Esophagus muscularis mucosa (tissue), 4 donors: ENCODE data around the gene KCNAB2. TPM values are rescaled to one million over a fixed set of nuclear protein-coding genes. Genes with fewer than 3 reads are reported as not detected.

ENCODE experiments used
- DNase-seq: peaks from one replicate; pipeline ENCODE4 v3.0.0-alpha.2; 2017; ENCODE audit errors: extremely low spot score
- H3K27ac ChIP-seq, 4 donors: fragments of 200-600 bp; sonication (generic); replicated peaks in 1 of 4; 1 replicate in 3 of 4; 2 replicates in 1 of 4; pipeline ENCODE4 v1.5.1; 2016 to 2019; ENCODE audit warnings: mild to moderate bottlenecking in 1 of 4
- H3K27me3 ChIP-seq, 4 donors: fragments of 200-600 bp; sonication (generic); one replicate each; pipeline versions ENCODE4 v1.5.1 to v1.6.0; 2016 to 2019
- H3K36me3 ChIP-seq, 4 donors: fragments of 200-600 bp; sonication (generic); one replicate each; pipeline ENCODE4 v1.5.1; 2016 to 2019
- H3K4me1 ChIP-seq, 4 donors: fragments of 200-600 bp; sonication (generic); one replicate each; pipeline ENCODE4 v1.5.1; 2016 to 2019
- H3K4me3 ChIP-seq, 4 donors: fragments of 200-600 bp; sonication (generic); 1 replicate in 2 of 4; 2 replicates in 2 of 4; pipeline ENCODE4 v1.5.1; 2016 to 2019; ENCODE audit warnings: mild to moderate bottlenecking in 4 of 4, moderate library complexity in 1 of 4
- H3K9me3 ChIP-seq, 4 donors: fragments of 200-600 bp; sonication (generic); 1 replicate in 3 of 4; 2 replicates in 1 of 4; pipeline ENCODE4 v1.5.1; 2016 to 2019
- EP300 ChIP-seq: sonication (generic); formaldehyde crosslinking; IDR thresholded peaks from one replicate; pipeline ENCODE4 v1.6.1; 2017; ENCODE audit warnings: antibody characterized with exemption
- POLR2A ChIP-seq: fragments of 450-650 bp; IDR thresholded peaks from one replicate; pipeline ENCODE4 v1.6.1; 2017; ENCODE audit warnings: antibody characterized with exemption, moderate library complexity, mild to moderate bottlenecking, low read depth
- POLR2AphosphoS5 ChIP-seq, 2 donors: sonication (generic); formaldehyde crosslinking; IDR thresholded peaks; one replicate each; pipeline ENCODE4 v1.6.1; 2017; ENCODE audit warnings: antibody characterized with exemption in 2 of 2
- WGBS: methylation state at CpG from one replicate; pipeline ENCODE4 v1.1.5; 2018; 5-methylcytosine and 5-hydroxymethylcytosine counted together
- intact Hi-C: fragments of 100-400 bp; cut with DNase I; formaldehyde crosslinking; loops from one replicate; pipeline ENCODE4 v1.15.1; 2023
- total RNA-seq, 4 donors: library from RNA; depleted of rRNA; stranded (reverse); fragments of >200 nt; gene quantifications; one replicate each; pipeline versions ENCODE4 v1.1.0 to v1.2.1, GENCODE V29; 2016
- TF ChIP-seq, protein P1 (sequence below), 3 experiments: fragments of 200-600 bp in 2 of 3; fragments of 450-650 bp in 1 of 3; sonication (generic) in 2 of 3; IDR thresholded peaks; one replicate each; pipeline ENCODE4 v1.5.1; 2017 to 2019; ENCODE audit warnings: antibody characterized with exemption in 3 of 3, mild to moderate bottlenecking in 2 of 3, moderate library complexity in 1 of 3

The KCNAB2 gene
- total RNA-seq, 4 donors from 2014 or later: 10.4 to 19.3 (median 13.2) TPM

DNA sequence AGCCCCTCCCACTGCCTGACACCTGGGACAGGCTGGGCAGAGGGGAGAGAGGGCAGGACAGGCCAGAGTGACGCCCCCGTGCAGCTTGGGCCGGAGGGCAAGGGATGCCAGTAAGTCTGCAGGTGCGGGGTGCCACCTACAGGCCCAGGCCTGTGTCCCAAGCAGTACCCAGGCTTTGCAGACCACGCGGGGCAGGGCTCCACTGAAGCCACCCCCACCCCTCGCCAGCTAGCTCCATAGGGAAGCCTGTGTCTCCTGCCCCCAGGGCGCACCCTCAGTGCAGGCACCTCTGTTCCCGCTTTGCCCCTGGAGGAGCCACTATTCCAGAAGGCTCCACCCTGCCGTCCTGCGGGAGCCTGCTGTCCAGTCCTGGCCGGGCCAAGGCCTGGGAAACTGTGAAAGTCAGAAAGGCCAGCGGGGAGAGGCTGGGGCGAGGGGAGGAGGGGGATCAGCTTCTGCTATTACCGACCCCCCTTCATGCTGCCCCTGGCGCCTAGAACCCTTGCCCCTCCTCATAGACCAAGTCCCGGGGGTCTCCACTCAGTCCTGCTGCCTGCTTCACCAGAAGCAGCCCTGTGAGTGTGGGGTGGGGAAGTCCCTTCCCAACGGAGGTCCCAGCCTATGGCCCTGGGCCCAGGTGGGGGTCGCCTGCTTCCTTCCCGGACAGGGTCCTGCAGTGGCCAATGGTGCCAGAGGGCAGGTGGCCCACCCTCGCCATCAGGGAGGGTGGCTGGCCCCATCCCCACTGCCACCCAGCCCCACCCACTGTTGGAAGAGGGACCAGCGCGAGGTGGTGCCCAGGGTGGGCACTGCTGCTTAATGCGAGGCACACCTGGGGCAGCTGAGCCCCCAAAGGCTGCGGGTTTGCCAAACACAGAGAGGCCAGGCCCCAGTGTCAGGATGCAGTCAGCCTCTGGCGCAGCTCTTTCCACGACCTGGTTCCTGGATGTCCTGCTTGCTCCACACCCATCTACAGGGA, 54.4 kb downstream of the KCNAB2 start:
- 72% methylated on average over 20 of the region's 27 CpGs for WGBS
- Histone ChIP-seq H3K36me3 (peaks cover 0 to 12% (median 1%) of the 10 kb centered on the region in 4 donors), H3K27ac (no peak overlapping the region), H3K4me1 (peaks cover 0 to 10% (median 6%) of the 10 kb centered on the region in 4 donors), H3K9me3 (no peaks in the 10 kb centered on the region), H3K4me3 (no peak overlapping the region), H3K27me3 (peaks cover 0 to 56% (median 3%) of the 10 kb centered on the region in 4 donors)
- DNase-seq: no peak
- intact Hi-C loops: no loop called here
- TF ChIP-seq POLR2A: no peak
- no peak for TF ChIP-seq POLR2AphosphoS5 (IDR thresholded peaks at IDR 0.05)
- no peak for TF ChIP-seq EP300
- TF ChIP-seq, protein P1, sequence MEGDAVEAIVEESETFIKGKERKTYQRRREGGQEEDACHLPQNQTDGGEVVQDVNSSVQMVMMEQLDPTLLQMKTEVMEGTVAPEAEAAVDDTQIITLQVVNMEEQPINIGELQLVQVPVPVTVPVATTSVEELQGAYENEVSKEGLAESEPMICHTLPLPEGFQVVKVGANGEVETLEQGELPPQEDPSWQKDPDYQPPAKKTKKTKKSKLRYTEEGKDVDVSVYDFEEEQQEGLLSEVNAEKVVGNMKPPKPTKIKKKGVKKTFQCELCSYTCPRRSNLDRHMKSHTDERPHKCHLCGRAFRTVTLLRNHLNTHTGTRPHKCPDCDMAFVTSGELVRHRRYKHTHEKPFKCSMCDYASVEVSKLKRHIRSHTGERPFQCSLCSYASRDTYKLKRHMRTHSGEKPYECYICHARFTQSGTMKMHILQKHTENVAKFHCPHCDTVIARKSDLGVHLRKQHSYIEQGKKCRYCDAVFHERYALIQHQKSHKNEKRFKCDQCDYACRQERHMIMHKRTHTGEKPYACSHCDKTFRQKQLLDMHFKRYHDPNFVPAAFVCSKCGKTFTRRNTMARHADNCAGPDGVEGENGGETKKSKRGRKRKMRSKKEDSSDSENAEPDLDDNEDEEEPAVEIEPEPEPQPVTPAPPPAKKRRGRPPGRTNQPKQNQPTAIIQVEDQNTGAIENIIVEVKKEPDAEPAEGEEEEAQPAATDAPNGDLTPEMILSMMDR (IDR thresholded peaks at IDR 0.05): no peak

DNA sequence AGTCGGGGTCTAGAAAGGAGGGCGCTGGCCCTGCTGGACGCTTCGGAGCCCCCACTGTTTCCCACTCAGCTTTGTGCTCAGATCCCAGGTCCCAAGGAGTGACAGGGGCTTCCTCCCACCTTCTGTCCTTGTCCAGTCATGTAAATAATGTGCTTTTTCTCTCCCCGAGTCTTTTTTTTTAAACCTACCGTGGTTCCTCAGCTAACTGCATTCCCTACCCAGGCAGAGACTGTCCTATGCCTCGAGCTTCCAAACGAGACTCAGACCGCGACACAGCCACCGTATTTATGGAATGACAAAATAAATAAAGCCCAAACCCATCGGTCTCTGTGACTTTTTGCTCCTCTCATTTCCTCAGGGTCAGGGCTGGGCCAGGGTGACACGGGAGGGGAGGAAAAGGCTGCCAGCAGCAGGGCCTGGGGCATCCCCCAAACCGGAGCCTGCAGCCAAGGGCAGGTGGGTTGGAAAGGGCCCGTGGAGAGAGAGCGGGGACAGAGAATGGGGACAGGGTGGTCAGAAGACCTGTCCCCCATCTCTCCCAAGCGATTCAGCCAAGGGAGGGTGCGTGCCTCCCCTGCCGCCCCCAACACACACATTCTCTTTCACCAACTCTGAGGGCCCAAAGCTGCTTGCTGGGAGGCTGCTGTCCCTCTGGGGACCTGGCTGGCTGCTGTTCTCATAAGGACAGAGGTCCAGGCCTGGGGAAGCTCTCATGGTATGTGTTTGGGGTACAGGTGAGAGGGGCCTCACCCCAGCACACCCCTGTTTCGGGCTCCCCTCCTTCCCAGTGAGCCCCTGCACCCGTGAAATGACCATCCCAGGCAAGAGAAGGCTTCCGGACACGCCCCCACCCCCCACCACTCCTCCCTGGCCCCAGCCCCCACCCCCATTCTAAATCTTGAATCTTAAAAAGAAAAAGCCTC, 55.4 kb downstream of the KCNAB2 start:
- Histone ChIP-seq H3K4me1 (peaks cover 0 to 10% (median 6%) of the 10 kb centered on the region in 4 donors), H3K4me3 (no peak overlapping the region), H3K36me3 (peaks cover 0 to 11% (median 0%) of the 10 kb centered on the region in 4 donors), H3K27me3 (peaks cover 0 to 67% (median 3%) of the 10 kb centered on the region in 4 donors), H3K9me3 (no peaks in the 10 kb centered on the region), H3K27ac (no peak overlapping the region)
- DNase-seq: no peak
- WGBS: 52% methylated on average over 23 of the region's 23 CpGs
- intact Hi-C loops: no loop called here
- TF ChIP-seq POLR2AphosphoS5 (IDR thresholded peaks at IDR 0.05) (no peak), EP300 (no peak), POLR2A (no peak)

DNA sequence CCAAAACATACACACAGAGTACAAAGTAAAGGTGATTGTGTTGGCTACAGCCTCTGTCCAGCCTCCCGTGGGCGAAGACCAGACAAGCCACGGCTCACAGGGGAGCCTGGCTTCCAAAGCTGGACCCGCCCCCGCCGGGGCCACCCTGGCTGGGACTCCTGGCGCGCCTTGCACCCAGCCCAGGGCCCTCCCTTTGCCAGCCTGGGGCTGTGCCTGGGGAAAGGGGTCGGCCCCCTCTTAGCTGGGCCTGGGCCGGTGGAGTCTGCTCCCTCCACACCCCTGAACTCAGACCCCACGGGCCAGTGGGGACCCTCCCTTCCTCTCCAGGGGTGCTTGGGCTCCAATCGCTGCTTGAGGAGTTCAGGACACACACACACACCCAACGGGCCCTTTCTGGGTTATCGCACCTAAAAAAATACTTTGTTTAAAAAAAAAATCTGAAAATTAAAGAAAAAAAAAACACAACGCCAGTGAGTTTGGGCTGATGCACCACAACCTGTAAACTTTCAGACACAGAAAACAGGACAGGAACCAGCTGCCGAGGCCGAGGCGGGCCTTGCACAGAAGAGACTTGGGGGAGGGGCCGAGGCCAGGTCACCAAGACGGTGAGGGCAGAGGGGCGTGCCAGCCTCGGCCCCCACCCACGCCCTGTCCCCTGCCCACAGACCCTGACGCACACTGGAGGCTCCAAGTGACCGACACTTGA, 56.3 kb downstream of the KCNAB2 start:
- intact Hi-C loops: no loop called here
- peaks cover 0 to 72% (median 3%) of the 10 kb centered on the region in 4 donors for H3K27me3 ChIP-seq
- H3K9me3 ChIP-seq: no peaks in the 10 kb centered on the region
- peaks cover 0 to 10% (median 6%) of the 10 kb centered on the region in 4 donors for H3K4me1 ChIP-seq
- H3K4me3 ChIP-seq: no peak overlapping the region
- 29% methylated on average over 19 of the region's 25 CpGs for WGBS
- no peak overlapping the region for H3K27ac ChIP-seq
- no peak for TF ChIP-seq EP300
- TF ChIP-seq, protein P1 (IDR thresholded peaks at IDR 0.05): no peak
- DNase-seq: no peak
- H3K36me3 ChIP-seq: peaks cover 0 to 11% (median 0%) of the 10 kb centered on the region in 4 donors

DNA sequence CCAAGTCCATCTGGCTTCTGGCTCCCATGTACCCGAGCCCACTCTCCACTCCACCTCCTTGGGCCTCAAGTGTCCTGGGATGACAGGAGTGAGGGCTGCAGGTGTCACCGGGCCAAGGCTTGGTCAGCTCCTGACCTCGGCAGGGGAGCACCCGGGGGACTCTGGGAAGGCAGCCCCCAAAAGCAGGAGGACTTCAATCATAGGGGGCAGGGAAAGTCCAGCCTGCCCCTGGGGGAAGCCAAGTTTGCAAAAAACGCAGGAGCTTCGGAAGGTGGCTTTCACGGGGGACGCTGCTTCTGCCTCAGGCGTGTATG, 56.8 kb downstream of the KCNAB2 start:
- Histone ChIP-seq H3K36me3 (peaks cover 0 to 11% (median 0%) of the 10 kb centered on the region in 4 donors), H3K4me3 (no peak overlapping the region), H3K27me3 (peaks cover 0 to 72% (median 3%) of the 10 kb centered on the region in 4 donors), H3K4me1 (peaks cover 0 to 10% (median 6%) of the 10 kb centered on the region in 4 donors), H3K9me3 (no peaks in the 10 kb centered on the region), H3K27ac (no peak overlapping the region)
- 84% methylated on average over 5 of the region's 9 CpGs for WGBS
- intact Hi-C loops: no loop called here
- DNase-seq: no peak
- TF ChIP-seq POLR2AphosphoS5 (IDR thresholded peaks at IDR 0.05) (no peak), EP300 (no peak), POLR2A (no peak)
- TF ChIP-seq, protein P1 (IDR thresholded peaks at IDR 0.05): no peak
